ENCODE measurements around the gene ZFP62.
"Not testable (repeated sequence)": the region's sequence is repeated elsewhere in the genome, so short reads cannot be mapped to it uniquely, and the experiment has no call there.

- not testable (repeated sequence) for TF ChIP-seq CTCF (conservative IDR thresholded peaks at IDR 0.05; ENCODE audit: low read length); EZH2phosphoT487 (IDR thresholded peaks at IDR 0.05; ENCODE audit: borderline replicate concordance, low read depth, low read length)
Measured at GRCh38 chr5:180895330-180895729, 34.3 kb upstream of the ZFP62 start.
